ENCODE data around the gene DPH3. TPM values are rescaled to one million over a fixed set of nuclear protein-coding genes. Genes with fewer than 3 reads are reported as not detected.
A peak's percentile ranks its signal among the peaks of the same experiment; 100 is the strongest.
"Not testable (repeated sequence)": the region's sequence is repeated elsewhere in the genome, so short reads cannot be mapped to it uniquely, and the experiment has no call there.

DPH3 gene
- total RNA-seq, result 10 to 100 TPM; 18.2 to 19.9 TPM

DNA sequence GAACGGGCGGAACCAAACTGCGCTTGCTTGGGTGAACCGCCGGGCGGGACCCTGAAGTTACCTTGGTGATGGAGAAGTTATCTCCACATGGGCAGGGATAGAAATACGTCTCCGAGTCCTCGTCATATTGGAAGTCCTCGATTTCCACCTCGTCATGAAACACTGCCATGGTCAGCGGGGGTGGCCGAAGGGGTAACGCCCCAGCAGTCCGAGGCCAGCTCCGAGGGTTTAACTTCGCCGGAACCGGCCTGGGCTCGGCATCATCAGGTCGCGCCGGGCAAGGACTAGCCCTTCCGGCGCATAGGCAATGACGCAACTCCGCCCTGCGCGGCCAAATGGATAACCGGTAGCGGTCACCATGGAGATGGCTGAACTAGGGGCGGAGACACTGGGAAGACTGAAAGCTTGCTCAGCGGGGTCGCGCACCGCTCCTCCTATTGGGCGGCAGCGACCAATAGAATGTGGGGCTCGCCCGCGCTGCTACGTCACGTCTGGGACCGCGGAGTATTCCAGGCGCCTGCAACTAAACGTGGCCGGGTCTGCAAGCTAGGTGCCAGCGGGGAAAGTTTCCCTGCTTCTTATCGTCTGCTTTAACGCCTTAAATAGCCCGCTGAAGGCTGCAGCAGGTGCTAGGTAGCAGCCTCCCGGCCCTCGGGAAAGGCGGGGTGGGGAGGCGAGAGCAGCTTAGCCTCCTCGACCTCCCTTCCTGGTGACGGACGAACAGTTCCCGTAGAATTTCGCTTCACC is at the start of gene DPH3, which contains the start of gene OXNAD1:
Gene DPH3, minus strand, starts transcription at position 236 of the 747 bp plus-strand sequence. Its CDS starts 67 bp downstream, at position 169.
Gene OXNAD1, plus strand, starts transcription at position 505 of the 747 bp plus-strand sequence. CDS start 5,741 bp downstream, outside the sequence.
- Mint-ChIP-seq H3K27ac (peak within 1 kb of the TSS; percentile 98), H3K36me3 (ENCODE audit: low read depth) (peaks cover 15% of the 10 kb centered on the region), H3K4me3 (peak within 1 kb of the TSS; percentile 92), H3K9me3 (no peaks in the 10 kb centered on the region), H3K4me1 (ENCODE audit: low read depth) (peaks cover 30% of the 10 kb centered on the region), H3K27me3 (no peaks in the 10 kb centered on the region)
- POLR2A ChIA-PET, result interaction anchor here (0.7 to 3.3 kb wide), 21 partner anchors 12 to 286 kb away, joined by 3 to 20 read pairs (median 4); no protein-coding TSS in a partner anchor
- TF ChIP-seq, protein P1, sequence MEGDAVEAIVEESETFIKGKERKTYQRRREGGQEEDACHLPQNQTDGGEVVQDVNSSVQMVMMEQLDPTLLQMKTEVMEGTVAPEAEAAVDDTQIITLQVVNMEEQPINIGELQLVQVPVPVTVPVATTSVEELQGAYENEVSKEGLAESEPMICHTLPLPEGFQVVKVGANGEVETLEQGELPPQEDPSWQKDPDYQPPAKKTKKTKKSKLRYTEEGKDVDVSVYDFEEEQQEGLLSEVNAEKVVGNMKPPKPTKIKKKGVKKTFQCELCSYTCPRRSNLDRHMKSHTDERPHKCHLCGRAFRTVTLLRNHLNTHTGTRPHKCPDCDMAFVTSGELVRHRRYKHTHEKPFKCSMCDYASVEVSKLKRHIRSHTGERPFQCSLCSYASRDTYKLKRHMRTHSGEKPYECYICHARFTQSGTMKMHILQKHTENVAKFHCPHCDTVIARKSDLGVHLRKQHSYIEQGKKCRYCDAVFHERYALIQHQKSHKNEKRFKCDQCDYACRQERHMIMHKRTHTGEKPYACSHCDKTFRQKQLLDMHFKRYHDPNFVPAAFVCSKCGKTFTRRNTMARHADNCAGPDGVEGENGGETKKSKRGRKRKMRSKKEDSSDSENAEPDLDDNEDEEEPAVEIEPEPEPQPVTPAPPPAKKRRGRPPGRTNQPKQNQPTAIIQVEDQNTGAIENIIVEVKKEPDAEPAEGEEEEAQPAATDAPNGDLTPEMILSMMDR (IDR thresholded peaks at IDR 0.05), result no peak
- CTCF ChIA-PET, result interaction anchor here (0.9 to 10.5 kb wide), 15 partner anchors 10 to 335 kb away, joined by 3 to 138 read pairs (median 4); no protein-coding TSS in a partner anchor
- intact Hi-C loops (cut with micrococcal nuclease), result no loop called here
- ATAC-seq, result peak; percentile 98
- DNase-seq, result peak; percentile 99

DNA sequence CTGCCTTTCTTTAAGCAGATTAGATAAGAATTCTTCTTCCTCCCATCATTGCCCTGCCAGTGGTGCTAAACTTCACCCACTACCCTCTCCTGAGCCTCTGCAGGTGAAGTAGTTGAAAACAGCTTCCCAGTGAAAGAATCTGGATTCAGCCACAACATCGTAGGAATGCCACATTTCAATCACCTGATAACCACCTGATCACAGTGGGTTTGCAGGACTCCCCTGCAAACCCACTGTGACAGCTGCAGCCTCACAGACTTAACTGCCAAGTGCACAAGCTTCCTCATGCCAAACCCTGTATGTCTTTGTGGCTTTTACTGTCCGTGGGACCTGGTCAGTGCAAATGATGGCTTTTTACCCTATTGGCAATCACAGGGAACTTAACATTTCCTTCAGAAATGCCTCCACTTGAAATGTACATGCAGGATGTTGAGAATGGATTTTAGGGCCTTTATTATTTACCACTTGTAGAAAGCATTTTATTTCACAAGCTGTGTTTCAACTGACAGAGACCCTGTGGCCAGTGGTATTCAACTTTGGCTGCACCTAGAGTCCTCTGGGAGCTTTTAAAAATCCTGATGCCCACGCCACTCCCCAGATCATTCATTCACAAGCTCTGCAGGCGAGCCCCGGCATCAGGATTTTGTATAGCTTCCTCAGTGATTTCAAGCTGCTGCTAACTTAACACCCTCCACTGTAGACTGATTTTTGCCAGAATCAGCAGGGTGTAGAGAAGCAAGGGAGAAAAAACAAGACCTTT is 49.3 kb upstream of the DPH3 start:
- no peak for DNase-seq
- POLR2A ChIA-PET, result interaction anchor here (0.7 to 7.3 kb wide), 12 partner anchors 9 to 207 kb away, joined by 3 to 61 read pairs (median 7); no protein-coding TSS in a partner anchor
- Mint-ChIP-seq H3K9me3 (no peaks in the 10 kb centered on the region), H3K36me3 (ENCODE audit: low read depth) (peaks cover 77% of the 10 kb centered on the region), H3K27me3 (no peaks in the 10 kb centered on the region), H3K27ac (peak overlapping the region; percentile 96), H3K4me1 (ENCODE audit: low read depth) (peaks cover 90% of the 10 kb centered on the region), H3K4me3 (no peak overlapping the region)
- TF ChIP-seq, protein P1 (IDR thresholded peaks at IDR 0.05), result no peak
- ATAC-seq, result no peak
- CTCF ChIA-PET, result interaction anchor here (0.9 to 16.5 kb wide), 4 partner anchors 22 to 198 kb away, joined by 3 to 274 read pairs (median 67); partner anchors contain the start of genes DPH3 and OXNAD1
- intact Hi-C loops (cut with micrococcal nuclease), result no loop called here

DNA sequence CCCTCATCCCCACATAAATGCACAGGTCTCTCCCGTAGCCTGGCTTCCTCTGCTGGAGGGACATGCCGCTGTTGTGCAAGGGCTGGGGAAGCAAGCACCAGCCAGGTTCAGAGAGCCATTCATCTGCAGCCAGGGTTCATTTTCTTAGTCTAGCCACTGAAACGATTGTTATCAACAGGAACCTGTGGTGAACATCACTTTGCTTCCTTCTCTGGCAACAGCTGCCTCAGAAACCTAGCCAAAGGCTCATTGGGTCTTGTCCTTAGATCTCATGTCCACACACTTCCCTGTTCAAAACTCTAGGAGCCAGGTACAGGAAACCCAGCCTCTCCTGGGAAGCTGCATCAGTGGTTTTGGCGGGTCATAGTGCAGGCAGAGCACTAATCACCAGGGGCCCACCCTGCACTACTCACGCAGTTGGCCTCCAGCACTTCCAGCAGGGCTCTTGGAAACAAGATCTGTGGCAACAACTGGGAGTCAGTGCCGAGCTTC is 47.3 kb upstream of the DPH3 start:
- peak overlapping the region; percentile 91 for H3K27ac Mint-ChIP-seq
- H3K4me1 Mint-ChIP-seq (ENCODE audit: low read depth), result peaks cover 88% of the 10 kb centered on the region
- H3K4me3 Mint-ChIP-seq, result peak overlapping the region; percentile 46
- POLR2A ChIA-PET, result interaction anchor here (0.9 to 7.3 kb wide), 9 partner anchors 9 to 200 kb away, joined by 3 to 61 read pairs (median 11); partner anchors contain the start of genes DPH3 and OXNAD1
- H3K36me3 Mint-ChIP-seq (ENCODE audit: low read depth), result peaks cover 78% of the 10 kb centered on the region
- DNase-seq (peak; percentile 62), ATAC-seq (peak; percentile 38)
- intact Hi-C loops (cut with micrococcal nuclease), result loop anchor here (2.0 kb wide), 1 partner anchor 21 kb away; no protein-coding TSS in a partner anchor
- TF ChIP-seq, protein P1 (IDR thresholded peaks at IDR 0.05), result no peak
- CTCF ChIA-PET, result interaction anchor here (1.2 to 16.5 kb wide), 4 partner anchors 20 to 215 kb away, joined by 3 to 274 read pairs (median 8); partner anchors contain the start of genes DPH3 and OXNAD1
- H3K27me3 Mint-ChIP-seq, result no peaks in the 10 kb centered on the region
- H3K9me3 Mint-ChIP-seq, result peaks cover 8% of the 10 kb centered on the region

DNA sequence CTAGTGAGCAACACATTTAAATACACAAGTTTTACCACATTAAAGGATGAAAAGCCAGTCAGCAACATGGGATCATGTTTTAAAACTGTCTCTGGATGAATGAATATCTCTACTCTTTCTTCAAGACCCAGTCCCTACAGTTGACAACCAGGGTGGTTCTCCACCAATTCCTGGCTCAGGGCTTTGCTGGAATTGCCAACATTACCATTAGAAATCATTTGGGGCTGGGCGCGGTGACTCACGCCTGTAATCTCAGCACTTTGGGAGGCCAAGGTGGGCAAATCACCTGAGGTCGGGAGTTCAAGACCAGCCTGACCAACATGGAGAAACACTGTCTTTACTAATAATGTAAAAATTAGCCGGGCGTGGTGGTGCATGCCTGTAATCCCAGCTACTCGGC is 45.7 kb upstream of the DPH3 start:
- CTCF ChIA-PET, result interaction anchor here (0.7 to 16.5 kb wide), 2 partner anchors 9 to 18 kb away, joined by 3 to 274 read pairs; no protein-coding TSS in a partner anchor
- intact Hi-C loops (cut with micrococcal nuclease), result loop anchor here (2.0 kb wide), 1 partner anchor 20 kb away; no protein-coding TSS in a partner anchor
- ATAC-seq, H3K27me3 Mint-ChIP-seq, DNase-seq, H3K9me3 Mint-ChIP-seq: not testable (repeated sequence)
- H3K4me3 Mint-ChIP-seq, result peak overlapping the region; percentile 37
- H3K36me3 Mint-ChIP-seq (ENCODE audit: low read depth), result peaks cover 80% of the 10 kb centered on the region
- peak overlapping the region; percentile 93 for H3K27ac Mint-ChIP-seq
- peaks cover 88% of the 10 kb centered on the region for H3K4me1 Mint-ChIP-seq (ENCODE audit: low read depth)
- POLR2A ChIA-PET, result interaction anchor here (0.6 to 3.1 kb wide), 3 partner anchors 9 to 20 kb away, joined by 3 to 12 read pairs (median 11); no protein-coding TSS in a partner anchor

Data from activated CD8-positive, alpha-beta T cell treated with anti-CD3 and anti-CD28 coated beads for 36 hours (primary cell).